DND-41 (cell line): ENCODE measurements around the gene BCL2L14.

Experiments used
- ATAC-seq: fragments of 200-7000 bp; cut with Tn5 transposase; 3 replicates; pipeline ENCODE4 v1.9.1; 2021; ENCODE audit warnings: low read depth; ENCODE audit not compliant: insufficient read depth
- DNase-seq: peaks from one replicate; pipeline ENCODE4 v3.0.0-alpha.2; 2020
- H2AFZ ChIP-seq: 2 replicates; pipeline ENCODE4 v1.6.0; 2012; ENCODE audit warnings: low read depth, low read length
- H3K27ac ChIP-seq: 2 replicates; pipeline ENCODE4 v1.5.1; 2012; ENCODE audit warnings: low read length, inconsistent platforms
- H3K27me3 ChIP-seq: fragments of 200-600 bp; sonication (generic); 2 replicates; pipeline ENCODE4 v1.6.0; 2012; ENCODE audit warnings: low read length, mild to moderate bottlenecking, inconsistent platforms; ENCODE audit not compliant: insufficient read depth, poor library complexity
- H3K36me3 ChIP-seq: 2 replicates; pipeline ENCODE4 v1.5.1; 2012; ENCODE audit warnings: low read length, inconsistent platforms; ENCODE audit not compliant: insufficient read depth
- H3K4me1 ChIP-seq: 2 replicates; pipeline ENCODE4 v1.5.1; 2012; ENCODE audit warnings: mild to moderate bottlenecking, low read length; ENCODE audit not compliant: insufficient read depth
- H3K4me2 ChIP-seq: 2 replicates; pipeline ENCODE4 v1.6.0; 2012; ENCODE audit warnings: mild to moderate bottlenecking, moderate library complexity, low read length, inconsistent platforms; ENCODE audit not compliant: insufficient read depth
- H3K4me3 ChIP-seq, 2 experiments: fragments of 200-600 bp in 1 of 2; shearing (Covaris generic) in 1 of 2; 2 replicates each; pipeline ENCODE4 v1.5.1; 2012 to 2016; ENCODE audit warnings: inconsistent platforms in 2 of 2, low read length in 2 of 2, mild to moderate bottlenecking in 2 of 2, low read depth in 1 of 2, moderate library complexity in 1 of 2
- H3K79me2 ChIP-seq: 2 replicates; pipeline ENCODE4 v1.6.0; 2012; ENCODE audit warnings: low read length, inconsistent platforms; ENCODE audit not compliant: insufficient read depth
- H3K9ac ChIP-seq: 2 replicates; pipeline ENCODE4 v1.6.0; 2012; ENCODE audit warnings: low read depth, mild to moderate bottlenecking, inconsistent platforms, low read length, moderate library complexity
- H3K9me3 ChIP-seq: 2 replicates; pipeline ENCODE4 v1.5.1; 2012; ENCODE audit warnings: low read length, moderate library complexity, mild to moderate bottlenecking, inconsistent platforms; ENCODE audit not compliant: insufficient read depth, severe bottlenecking
- H4K20me1 ChIP-seq: 2 replicates; pipeline ENCODE4 v1.6.0; 2012; ENCODE audit warnings: low read length; ENCODE audit not compliant: insufficient read depth
- CTCF ChIP-seq: IDR thresholded peaks from 2 replicates; pipeline ENCODE4 v1.5.1; 2012; ENCODE audit warnings: borderline replicate concordance, low read length, moderate library complexity, mild to moderate bottlenecking; ENCODE audit not compliant: poor library complexity, severe bottlenecking; ENCODE audit errors: extremely low read depth
- EZH2 ChIP-seq: IDR thresholded peaks from 3 replicates; pipeline ENCODE4 v1.6.1; 2012; ENCODE audit warnings: borderline replicate concordance, low read depth, mild to moderate bottlenecking, moderate library complexity, low read length, inconsistent platforms; ENCODE audit not compliant: severe bottlenecking

BCL2L14 gene

GRCh38 chr12:12048714-12049113 is 22.0 kb upstream of the BCL2L14 start:
- Histone ChIP-seq H3K79me2 (no peaks in the 10 kb centered on the region), H3K27me3 (no peaks in the 10 kb centered on the region), H3K36me3 (no peaks in the 10 kb centered on the region), H3K4me1 (no peaks in the 10 kb centered on the region), H3K9ac (no peak overlapping the region), H3K27ac (no peak overlapping the region), H3K4me3 (no peak overlapping the region), H4K20me1 (no peaks in the 10 kb centered on the region), H3K4me2 (no peak overlapping the region), H3K9me3 (no peaks in the 10 kb centered on the region), H2AFZ (no peak overlapping the region)
- ATAC-seq (no peak), DNase-seq (no peak)
- no peak for TF ChIP-seq CTCF
- no peak for TF ChIP-seq EZH2

- Histone ChIP-seq H4K20me1 (no peaks in the 10 kb centered on the region), H3K4me3 (no peak overlapping the region), H3K27ac (no peak overlapping the region), H3K4me1 (no peaks in the 10 kb centered on the region), H3K27me3 (no peaks in the 10 kb centered on the region), H3K9ac (no peak overlapping the region), H3K36me3 (no peaks in the 10 kb centered on the region), H3K79me2 (no peaks in the 10 kb centered on the region), H2AFZ (no peak overlapping the region), H3K4me2 (no peak overlapping the region), H3K9me3 (no peaks in the 10 kb centered on the region)
- DNase-seq (no peak), ATAC-seq (no peak)
- no peak for TF ChIP-seq CTCF
- TF ChIP-seq EZH2, result no peak
Observed at GRCh38 chr12:12051668-12052067, 19.1 kb upstream of the BCL2L14 start.

- H3K27ac ChIP-seq, result no peak overlapping the region
- H3K79me2 ChIP-seq, result no peaks in the 10 kb centered on the region
- no peak for TF ChIP-seq CTCF
- TF ChIP-seq EZH2, result no peak
- DNase-seq, result no peak
- H3K27me3 ChIP-seq, result no peaks in the 10 kb centered on the region
- no peak overlapping the region for H3K9ac ChIP-seq
- no peaks in the 10 kb centered on the region for H3K4me1 ChIP-seq
- H3K4me3 ChIP-seq, result no peak overlapping the region
- H4K20me1 ChIP-seq, result no peaks in the 10 kb centered on the region
- ATAC-seq, result no peak
- no peaks in the 10 kb centered on the region for H3K9me3 ChIP-seq
- no peaks in the 10 kb centered on the region for H3K36me3 ChIP-seq
- no peak overlapping the region for H2AFZ ChIP-seq
- no peak overlapping the region for H3K4me2 ChIP-seq
Observed at GRCh38 chr12:12054993-12055392, 15.7 kb upstream of the BCL2L14 start.

GRCh38 chr12:12056951-12057350 is 13.8 kb upstream of the BCL2L14 start:
- H3K4me2 ChIP-seq, result no peak overlapping the region
- H3K9me3 ChIP-seq, result no peaks in the 10 kb centered on the region
- no peaks in the 10 kb centered on the region for H4K20me1 ChIP-seq
- H3K4me3 ChIP-seq, result no peak overlapping the region
- TF ChIP-seq EZH2, result no peak
- no peak for TF ChIP-seq CTCF
- H2AFZ ChIP-seq, result no peak overlapping the region
- no peaks in the 10 kb centered on the region for H3K79me2 ChIP-seq
- no peaks in the 10 kb centered on the region for H3K36me3 ChIP-seq
- H3K9ac ChIP-seq, result no peak overlapping the region
- H3K27me3 ChIP-seq, result no peaks in the 10 kb centered on the region
- DNase-seq (no peak), ATAC-seq (no peak)
- H3K27ac ChIP-seq, result no peak overlapping the region
- H3K4me1 ChIP-seq, result no peaks in the 10 kb centered on the region
